Ramos (cell line): ENCODE measurements around the gene ASAP2.
"Not testable (repeated sequence)": the region's sequence is repeated elsewhere in the genome, so short reads cannot be mapped to it uniquely, and the experiment has no call there.

Source experiments
- in situ Hi-C: fragments of 300-500 bp; cut with MboI; formaldehyde crosslinking; loops from one replicate; pipeline ENCODE4 v1.14.3; 2022; ENCODE audit warnings: low sequenced_read_pairs; ENCODE audit not compliant: unreplicated experiment

ASAP2 gene

DNA sequence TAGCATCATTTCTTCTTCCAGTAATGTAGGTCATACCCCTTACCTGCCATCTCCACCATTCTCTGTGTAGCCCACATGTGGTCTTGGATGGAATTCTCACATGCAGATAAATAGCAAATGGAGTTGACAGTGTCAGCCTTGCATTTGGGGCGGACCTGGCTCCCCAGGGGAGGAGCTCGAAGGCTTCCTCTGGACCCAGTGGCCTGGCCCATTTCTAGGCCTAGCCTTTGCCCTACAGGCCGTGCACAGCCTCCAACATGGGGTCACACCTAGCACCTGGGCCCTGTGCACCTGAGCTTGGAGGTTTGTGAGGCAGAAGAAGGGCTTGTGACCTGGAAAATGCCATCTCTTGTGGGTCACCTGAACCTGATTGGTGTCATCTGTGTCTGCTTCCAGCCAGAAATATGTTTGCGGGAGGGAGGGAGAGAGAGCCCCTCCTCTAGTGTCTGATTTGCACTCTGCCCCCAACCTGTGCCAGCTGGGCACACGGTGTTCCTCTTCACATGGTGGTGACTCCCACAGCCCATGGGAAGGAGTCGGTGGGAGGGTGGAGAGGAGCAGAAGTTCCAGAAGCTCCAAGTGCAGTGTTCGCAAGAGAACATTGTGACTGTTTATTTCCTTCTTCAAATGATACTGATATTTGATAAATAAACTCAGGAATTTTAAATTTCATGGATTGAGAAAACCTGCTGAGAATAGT, 183.7 kb downstream of the ASAP2 start:
- in situ Hi-C loops = no loop called here

GRCh38 chr2:9390991-9391390, 184.4 kb downstream of the ASAP2 start:
- in situ Hi-C loops = no loop called here

DNA sequence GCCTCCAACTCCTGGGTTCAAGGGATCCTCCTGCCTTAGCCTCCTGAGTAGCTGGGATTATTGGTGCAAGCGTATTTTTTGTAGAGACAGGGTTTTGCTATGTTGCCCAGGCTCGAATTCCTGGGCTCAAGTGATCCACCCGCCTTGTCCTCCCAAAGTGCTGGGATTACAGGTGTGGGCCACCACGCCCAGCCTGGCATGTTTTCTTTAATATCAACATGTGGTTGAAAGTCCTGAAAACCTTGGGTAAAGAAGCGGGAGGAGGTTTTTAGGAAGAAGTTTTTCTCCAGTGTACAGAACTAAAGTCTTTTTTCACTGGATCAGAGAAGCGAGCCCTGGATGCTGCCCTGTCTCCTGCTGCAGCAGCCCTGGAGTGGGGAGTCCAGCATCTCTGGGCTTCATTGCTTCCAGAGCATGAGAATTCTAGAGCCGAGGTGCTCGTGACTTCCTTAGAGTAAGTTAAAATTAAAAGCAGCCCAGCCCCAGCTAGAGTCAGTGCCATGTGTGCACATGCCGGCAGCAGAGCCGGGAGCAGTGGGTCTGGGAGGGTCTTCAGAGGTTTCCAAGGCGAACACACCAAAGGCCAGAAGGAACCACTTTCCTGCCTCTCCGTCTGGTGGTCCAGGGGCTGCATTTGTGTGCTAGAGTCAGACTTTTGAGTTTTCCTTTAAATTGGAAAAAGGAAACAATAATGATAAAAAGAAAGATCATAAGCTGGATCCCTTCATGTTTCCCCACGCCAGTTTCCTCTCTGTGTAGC, 185.5 kb downstream of the ASAP2 start:
- in situ Hi-C loops = no loop called here

GRCh38 chr2:9392898-9393765, 186.5 kb downstream of the ASAP2 start:
- in situ Hi-C loops = no loop called here

- in situ Hi-C loops = no loop called here
Measured at GRCh38 chr2:9394816-9395215, 188.2 kb downstream of the ASAP2 start.

DNA sequence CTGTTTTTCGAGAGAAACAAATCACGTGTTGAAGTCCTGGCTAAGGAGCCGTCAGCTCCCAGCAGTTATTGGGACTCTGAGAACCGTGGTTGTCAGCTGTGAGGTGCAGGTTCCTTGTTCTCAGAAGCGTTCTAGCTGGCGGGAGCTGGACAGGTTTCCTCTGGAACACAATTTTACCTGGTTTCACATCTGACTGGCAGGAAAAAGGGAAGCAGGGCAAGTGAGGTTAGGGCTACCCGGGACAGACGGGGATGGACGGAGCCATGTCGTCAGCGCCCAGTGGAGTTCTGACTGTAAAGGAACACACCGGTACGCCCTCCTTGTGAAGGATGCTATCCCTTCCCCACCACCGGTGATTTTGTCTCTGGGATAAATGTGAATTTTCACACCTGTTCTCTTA, 190.6 kb downstream of the ASAP2 start:
- in situ Hi-C loops = no loop called here

- in situ Hi-C loops = not testable (repeated sequence)
Measured at GRCh38 chr2:9398251-9398650, 191.6 kb downstream of the ASAP2 start.

GRCh38 chr2:9398881-9399780, 192.5 kb downstream of the ASAP2 start:
- in situ Hi-C loops = no loop called here

GRCh38 chr2:9400268-9401058, 193.9 kb downstream of the ASAP2 start:
- in situ Hi-C loops = no loop called here

DNA sequence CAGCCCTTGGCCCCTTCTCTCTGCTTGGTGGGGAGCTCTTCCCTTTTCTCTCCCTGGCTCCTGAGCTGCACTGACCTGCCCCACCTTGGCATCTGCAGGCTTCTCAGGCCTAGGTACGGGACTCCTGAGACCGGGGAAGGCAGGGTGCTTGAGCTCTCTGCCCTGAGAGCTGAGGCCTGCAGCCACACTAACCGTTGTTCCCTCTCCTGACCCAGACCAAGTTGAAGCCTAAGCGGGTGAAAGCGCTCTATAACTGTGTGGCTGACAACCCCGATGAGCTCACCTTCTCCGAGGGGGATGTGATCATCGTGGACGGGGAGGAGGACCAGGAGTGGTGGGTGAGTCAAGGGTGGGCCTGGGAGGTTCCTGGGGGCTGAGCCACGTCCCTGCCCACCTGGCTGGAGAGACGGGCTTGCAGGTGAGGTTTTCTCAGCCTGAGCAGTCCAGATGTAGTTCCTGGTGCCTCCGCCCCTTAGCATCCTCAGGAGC, 194.5 kb downstream of the ASAP2 start:
- in situ Hi-C loops = no loop called here

DNA sequence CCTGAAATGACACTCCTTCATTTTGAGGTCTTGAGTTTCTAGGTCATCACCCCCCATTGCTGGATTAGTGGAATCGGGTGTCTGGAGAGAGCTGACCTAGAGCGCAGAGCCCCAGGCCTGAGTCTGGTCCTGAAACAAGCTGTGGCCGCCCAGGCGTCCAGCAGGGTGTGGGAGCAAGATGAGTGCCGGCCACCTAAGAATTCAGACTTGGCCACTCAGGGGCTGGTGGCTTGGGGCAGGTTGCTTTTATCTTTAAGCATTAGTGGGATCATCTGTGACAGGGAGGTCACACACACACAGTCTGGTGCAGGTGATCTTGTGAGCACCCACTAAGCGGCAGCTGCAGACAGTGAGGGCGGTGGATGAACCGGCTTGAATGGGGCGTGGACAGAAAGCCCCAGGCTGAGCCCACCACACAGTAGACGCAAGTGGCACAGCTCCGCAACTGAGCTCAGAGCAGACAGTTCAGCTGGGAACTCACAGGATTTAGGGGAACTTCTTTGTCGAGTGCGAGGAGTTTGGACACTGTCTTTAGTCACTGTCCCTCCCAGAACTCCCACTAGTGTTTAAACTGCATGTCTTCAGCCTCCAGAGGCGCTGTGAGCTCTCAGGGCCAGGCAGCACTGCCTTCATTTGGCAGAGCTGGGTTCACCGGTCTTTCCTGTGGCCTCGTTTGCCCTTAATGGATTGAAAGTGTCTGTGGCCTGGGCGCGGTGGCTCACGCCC, 195.2 kb downstream of the ASAP2 start:
- in situ Hi-C loops = no loop called here

GRCh38 chr2:9403924-9404323, 197.3 kb downstream of the ASAP2 start:
- in situ Hi-C loops = no loop called here

- in situ Hi-C loops = no loop called here
Measured at GRCh38 chr2:9404451-9404850, 197.8 kb downstream of the ASAP2 start.

- in situ Hi-C loops = no loop called here
Measured at GRCh38 chr2:9405636-9406035, 199.0 kb downstream of the ASAP2 start.

- in situ Hi-C loops = no loop called here
Measured at GRCh38 chr2:9406529-9407362, 200.1 kb downstream of the ASAP2 start.

GRCh38 chr2:9407363-9407811, 200.8 kb downstream of the ASAP2 start:
- in situ Hi-C loops = no loop called here

DNA sequence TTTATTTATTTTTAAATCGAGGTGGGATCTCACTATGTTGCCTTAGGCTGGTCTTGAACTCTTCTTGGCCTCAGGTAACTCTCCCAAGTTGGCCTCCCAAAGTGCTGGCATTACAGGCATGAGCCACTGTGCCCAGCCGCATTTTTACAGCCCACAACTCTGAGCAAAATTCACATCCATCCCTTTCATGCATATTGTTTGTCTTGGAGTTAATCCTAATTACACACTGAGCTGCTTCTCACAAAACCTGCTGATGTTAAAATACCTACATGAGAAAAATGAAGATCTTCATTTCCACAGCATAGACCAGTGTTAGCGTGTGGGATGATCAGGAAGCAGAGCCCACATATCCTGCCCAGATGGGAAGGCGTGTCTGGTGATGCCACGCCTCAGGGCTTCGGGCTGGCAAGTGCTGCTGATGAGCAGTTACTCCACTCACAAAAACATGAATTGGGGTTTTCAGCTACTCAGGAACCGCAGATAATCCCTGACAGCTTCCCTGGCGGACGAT, 202.1 kb downstream of the ASAP2 start:
- in situ Hi-C loops = no loop called here
